Stimulated activated CD4-positive, alpha-beta T cell treated with anti-CD3 and anti-CD28 coated beads, Interleukin-1b, Interleukin-23, amount 100 ng/mL, for 4 hours (primary cell): ENCODE results near the gene SUGCT.

Source experiments
- DNase-seq, 2 donors: peaks; one replicate each; pipeline ENCODE4 v3.0.0-alpha.2; 2020; ENCODE audit warnings: low read depth in 2 of 2

SUGCT gene

DNA sequence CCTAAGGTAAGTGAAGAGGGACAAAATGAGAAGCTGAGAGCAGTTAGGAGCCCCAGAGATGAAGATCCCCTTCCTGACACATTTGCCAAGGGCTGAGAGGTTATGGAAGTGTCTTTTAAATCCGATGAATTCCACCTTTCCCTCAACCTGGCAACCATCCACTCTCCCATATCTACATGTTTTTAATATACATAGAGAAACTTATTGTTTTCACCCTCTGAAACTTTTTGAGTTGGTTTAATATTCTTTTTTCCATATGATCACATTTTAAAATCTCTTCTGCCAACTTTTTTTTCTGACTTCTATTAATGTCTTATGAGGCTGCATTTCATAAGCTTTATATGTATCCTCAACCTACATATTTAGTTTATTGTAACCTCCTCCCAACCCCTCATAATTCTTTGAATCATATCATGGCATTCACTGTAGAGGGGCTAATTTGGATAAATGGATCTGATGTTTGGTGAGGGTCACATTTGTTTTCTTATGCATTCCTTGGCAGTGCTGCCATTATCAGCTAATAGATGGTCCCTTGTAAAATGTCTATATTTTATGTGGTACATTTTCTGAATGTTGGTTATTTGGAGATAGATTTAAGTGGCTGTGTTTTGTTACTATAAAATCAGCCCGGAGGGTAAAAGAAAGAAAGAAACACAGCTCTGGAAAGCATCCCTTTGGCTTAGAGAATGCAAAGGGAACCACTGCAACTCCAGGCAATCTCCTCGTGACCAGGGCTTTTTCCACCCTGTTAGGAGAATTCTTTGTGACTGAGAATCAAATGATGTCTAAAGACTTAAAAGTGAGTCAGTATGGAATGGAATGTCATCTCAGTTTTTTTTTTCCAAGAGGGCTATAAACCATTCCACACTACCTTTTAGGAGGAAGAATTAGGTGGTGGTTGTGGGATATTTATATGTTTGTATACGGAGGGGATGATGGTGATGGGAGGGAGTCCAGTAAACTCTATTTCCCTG, 334.4 kb downstream of the SUGCT start:
- no peak for DNase-seq

DNA sequence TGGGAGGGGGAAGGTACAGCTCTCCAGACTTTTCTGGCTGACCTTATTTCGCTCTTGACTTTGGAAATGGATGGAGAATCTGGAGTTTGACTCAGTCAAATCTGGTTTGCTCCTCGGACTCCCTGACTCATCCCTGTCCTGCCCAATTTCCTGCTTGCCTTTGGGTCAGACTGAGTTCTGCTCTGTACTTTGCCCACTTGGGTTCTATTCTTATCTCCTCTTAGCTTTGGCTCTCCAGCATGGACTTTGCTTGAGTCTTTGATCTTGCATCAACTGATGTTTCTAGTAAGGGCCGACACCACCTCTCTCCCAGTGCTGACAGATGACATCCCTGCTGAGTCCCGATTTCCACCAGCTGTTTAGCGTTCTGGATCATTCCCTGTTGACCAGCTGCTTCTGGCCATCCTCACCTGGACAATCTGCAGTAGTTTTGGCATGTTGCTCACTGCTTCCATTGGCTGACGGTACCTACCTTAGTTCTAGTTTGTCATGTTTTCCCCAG, 335.3 kb downstream of the SUGCT start:
- DNase-seq = no peak

DNA sequence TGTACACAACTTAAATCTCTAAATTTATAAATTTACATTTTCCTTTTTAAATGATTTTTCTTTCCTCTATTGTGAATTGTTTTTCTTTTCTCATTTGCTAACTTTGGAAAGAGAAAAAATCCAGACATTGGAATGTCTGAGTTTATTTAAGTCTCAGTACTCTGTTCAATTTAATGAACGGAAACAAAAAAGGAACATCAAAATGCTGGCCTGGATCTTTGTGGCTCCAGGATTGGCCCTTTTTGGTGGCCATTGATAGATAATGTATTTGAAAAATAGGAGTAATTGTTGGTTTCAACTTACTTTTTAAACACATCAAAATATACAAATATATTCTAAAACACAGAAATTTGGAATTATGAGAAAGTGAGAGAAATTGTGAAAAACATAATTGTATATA, 336.0 kb downstream of the SUGCT start:
- DNase-seq = no peak

DNA sequence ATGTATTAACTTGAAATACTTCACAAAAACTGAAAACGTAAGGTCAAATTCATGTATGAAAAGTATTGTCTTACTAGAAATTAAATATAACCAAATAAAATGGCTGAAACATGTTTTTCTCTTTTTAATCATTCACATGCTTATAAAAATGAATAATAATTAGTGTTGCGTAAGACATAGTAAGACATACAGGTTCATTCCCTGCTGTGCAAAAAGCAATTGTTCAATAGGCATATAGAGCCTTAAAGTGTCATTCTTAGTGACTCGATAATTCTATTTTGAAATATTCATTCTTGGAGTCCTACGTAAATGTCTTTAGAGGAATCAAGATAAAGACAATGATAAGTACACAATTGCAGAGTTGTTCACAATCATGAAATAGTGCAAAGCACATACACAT, 337.1 kb downstream of the SUGCT start:
- DNase-seq = no peak

DNA sequence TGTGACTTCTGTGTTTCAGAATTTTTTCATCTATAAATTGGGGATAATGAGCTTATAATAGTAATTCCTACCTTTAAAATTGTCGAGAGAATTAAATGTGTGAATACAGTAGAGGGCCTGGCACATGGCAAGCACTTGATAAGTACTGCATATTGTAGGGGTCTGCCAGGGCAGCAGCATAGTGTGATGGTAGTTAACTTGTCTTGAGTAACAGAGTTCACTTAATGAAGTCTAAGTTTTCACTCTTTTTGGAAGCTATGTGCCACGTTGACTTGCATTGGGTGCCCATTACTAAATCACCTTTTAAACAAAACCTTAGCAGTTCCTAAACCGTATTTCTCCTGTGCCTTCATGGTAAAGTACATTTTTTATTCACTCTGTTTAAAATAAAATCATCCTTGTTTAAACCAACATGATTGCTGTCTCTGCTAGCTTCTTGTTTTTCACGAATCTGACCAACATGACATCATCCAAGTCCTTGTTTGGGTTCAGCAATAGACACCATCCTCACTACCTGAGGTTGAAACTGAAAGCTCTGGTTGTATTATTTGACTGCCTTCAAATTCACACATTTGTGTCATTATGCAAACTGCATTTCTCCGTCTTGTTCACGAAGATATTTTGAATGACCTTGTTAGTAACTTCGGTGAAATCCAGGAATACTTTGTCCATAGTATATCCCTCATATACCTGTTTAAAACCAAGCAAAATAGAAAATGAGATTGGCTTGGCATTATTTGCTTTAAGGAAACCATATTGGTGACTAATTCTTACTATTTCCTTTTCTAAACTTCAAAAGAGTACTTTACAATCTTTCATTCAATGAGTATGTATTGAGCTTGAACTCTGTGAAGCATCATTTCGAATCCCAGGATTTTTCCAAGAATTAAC, 340.2 kb downstream of the SUGCT start:
- DNase-seq = no peak

DNA sequence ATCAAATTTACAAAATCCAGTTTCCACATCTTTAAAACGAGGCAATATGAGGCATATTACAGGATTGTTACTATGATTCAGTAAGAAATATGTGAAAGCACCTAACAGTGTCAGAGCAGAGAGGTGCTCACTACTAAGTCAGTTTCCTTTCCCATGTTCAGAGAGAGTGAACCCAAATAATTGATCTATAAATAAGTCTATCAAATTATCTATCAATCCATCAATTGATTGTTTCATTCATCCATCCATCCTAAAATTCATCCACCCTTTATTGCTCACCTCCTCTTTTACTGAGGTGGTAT, 340.8 kb downstream of the SUGCT start:
- no peak for DNase-seq

DNA sequence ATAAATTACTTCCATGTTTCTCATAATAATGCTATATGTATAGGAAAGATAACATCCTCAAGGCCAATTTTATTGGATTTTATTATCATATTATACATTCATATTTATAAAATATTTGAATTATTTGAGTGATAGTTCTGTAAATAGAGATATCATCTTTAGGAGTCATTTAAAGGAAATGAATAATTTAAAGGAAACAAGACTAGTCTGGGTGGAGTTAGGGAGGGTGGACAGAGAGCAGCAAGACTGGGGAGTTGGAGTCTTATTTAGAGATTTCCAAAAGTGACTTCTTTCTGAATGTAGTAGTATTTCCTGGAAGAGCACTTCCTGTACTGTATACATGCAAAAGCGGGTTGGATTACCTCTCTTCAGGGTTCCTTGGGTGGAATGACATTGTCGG, 342.3 kb downstream of the SUGCT start:
- no peak for DNase-seq

DNA sequence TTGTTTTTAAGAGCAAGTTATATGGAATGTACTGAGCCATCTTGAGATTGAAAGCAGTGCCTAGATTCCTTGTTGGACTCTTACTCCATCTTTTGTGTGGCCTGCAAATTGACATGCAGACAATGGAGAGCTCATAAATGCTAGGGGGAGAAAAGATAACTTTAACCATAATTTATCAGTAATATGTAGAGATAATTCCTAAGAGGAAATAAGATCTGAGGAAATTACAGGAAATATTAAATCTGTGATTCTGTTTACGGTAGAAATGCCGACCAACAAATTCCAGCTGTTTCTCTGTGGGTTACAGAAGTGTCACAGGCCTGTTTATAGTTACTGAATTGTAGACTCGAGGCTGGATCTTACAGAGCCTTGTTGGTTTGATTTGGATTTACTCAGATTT, 348.0 kb downstream of the SUGCT start:
- no peak for DNase-seq

DNA sequence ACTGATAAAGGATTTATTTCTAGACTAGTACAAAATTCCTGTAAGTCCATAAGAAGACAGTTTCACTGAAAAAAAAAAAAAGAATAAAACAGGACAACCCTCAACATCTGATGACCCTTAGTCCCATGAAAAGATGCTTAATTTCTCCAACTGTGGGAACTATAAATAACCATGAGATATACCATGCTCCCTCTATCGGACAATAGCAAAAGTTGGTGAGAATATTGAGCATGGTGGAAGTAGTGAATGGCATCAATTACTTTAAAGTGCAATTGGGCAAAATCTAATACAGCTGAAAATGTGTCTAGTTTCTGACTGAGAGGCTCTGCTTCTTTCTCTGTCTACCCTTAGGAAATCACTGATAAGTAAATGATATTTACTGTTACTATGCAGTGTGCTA, 348.8 kb downstream of the SUGCT start:
- no peak for DNase-seq

DNA sequence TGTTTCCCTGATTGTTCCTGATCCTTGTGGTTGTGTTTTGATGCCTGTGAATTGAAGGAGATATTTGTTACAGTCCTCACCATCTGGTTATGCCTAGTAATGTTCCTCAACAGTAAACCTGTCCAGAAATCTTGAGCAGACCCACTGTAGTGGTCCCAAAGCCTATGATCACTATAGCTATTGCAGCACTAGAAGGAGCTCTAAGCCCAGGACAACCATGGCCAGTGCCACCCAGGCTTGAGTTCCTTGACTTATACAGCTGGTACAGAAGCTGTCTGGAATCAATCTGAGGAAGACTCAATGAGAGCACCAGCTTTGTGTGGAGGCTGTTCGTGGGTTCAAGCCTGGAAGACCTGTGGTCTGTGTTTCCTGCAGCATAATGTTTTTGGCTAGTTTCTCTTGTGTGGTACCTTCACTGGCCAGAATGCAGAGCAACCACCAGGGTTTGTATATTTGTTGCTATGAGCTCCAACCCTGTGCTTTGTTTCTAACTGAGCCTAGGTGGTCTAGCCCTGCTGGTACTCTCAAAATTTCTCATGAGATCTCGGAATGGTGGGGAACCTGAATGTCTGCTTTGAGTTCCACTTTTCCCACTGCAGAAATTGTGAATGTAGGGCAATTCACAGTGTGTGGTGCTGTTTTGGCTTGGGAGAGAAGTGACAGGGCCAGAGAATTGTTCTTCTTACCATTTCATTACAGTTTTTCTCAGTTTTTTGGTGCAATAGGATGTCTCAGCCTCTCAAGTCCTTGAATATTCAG, 355.2 kb downstream of the SUGCT start:
- no peak for DNase-seq

DNA sequence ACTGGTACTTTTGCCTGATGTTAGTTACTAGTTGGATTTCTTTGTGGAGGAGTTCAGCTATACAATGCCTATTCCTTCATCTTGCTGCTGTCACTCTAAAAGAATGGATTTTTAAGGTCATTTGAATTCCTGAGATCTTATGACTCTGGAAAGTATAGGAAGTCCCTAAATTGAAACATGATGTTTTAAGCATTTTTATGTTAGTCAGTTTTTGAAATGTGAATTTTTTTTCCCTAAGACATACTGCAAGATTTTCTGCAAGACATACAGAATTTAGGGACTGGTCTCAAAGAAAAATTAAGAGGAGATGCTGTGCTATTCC, 355.8 kb downstream of the SUGCT start:
- no peak for DNase-seq

DNA sequence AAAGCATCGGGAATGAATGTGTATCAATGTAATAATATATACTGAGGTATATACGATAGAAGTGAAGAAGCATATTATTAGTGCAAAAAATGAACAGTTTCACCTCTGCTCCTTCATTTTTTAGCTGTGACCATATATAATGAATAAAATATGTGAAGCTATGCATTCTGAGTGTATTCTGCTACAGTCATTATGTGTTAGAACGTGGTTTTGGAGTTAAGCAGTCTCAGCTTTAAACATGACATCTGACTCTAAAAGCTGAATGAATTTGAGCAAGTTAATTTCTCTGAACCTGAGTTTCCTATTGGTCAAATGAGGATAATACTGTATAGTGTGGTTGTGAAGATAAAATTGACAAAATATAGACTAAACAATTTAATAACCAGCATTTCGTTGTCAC, 358.1 kb downstream of the SUGCT start:
- DNase-seq = no peak

DNA sequence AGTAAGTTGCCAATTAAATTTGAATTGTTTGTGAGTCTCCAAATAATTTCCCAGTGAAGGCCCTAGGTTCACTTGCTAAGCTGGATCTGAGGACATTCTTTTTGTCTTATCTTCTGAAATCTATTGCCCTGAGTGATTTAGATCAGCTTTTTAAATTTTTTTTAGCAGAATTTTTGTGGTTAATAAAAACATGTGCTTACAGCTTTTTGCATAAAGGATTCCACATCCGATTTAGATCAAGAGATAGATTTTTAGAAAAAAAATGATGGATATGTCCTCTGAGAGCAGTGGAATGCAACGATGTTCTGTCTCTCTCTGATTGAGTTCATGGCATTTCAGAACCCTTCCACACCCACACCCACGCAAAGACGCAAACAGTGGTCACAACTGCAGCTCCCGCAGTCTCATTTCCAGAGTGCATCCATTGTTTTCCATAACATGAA, 358.8 kb downstream of the SUGCT start:
- DNase-seq = no peak

DNA sequence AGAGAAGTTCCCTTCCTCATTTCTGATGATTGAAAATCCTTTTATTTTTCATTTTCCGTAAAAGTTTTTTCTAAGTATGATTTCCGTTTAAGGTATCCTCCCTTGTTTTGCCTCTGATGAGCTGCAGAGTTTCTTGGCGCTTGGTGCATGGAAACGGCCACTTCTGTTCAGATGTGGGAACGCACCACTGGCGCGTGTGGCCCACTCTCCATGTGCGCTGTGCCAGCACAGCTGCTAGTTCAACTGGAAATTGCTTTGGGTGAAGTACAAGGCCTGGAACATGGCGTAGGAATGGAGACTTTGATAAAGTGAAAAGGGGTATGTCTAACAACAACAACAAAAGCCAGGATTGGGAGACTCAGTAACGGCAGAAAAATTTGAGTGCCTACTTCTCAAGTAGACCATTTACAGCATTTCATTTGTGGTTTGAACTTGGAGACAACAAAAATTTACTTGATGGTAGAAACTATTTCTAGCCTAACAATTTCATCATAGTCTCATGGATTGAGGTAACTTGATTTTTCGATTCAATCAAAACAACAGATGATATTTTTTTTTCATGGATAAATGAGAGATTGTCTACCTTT, 364.2 kb downstream of the SUGCT start:
- no peak for DNase-seq

DNA sequence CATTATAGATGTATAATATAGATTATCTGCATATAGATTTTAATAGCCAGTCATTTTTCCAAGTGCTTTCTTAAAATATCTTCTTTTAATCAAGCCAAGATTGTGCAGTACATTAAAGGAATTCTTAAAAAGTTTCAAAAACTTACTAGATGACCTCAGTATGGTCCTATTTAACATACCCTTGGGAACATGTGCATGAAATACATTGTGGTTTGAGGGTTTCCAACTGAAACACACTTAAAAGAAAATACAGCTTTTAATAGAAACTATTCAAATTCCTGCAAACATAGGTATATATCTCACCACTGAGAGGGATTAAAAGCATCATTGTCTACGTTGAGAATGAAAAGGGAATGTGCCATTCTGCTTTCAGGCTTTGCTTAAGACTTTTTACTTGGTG, 364.9 kb downstream of the SUGCT start:
- DNase-seq = no peak

DNA sequence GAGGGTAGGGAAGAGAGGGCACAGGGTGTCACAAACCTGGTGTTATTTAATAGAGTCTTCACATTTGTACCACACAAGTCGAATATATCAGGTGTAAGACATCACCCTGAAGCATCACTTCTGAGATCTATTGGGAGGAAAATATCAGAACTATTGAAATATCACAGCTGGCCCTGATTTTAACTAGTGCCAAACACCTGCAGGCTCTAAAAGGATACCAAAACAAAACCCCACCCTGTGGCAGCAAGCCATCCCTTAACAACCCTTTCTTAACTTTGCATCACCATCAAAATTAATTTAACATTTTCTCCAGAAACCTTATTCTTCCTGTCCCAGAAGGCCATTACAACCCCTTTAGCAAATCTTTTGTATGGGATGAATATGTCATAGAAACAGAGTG, 365.4 kb downstream of the SUGCT start:
- no peak for DNase-seq

DNA sequence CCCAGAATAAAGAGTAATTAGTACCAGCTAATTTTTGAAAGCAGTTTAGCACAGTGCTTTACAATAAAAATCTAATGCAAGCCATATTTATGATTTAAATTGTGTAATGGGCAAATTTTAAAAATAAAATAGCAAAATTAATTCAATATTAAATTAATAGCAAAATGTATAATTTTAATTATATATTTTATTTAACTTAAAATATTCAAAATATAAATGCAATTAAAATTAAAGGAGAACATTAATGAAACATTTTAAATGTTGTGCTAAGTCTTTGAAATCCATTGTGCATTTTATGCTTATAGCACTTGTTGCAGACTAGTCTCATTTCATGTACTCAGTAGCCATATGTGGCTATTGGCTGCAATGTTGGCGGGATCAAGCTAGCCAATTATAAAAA, 367.6 kb downstream of the SUGCT start:
- no peak for DNase-seq

DNA sequence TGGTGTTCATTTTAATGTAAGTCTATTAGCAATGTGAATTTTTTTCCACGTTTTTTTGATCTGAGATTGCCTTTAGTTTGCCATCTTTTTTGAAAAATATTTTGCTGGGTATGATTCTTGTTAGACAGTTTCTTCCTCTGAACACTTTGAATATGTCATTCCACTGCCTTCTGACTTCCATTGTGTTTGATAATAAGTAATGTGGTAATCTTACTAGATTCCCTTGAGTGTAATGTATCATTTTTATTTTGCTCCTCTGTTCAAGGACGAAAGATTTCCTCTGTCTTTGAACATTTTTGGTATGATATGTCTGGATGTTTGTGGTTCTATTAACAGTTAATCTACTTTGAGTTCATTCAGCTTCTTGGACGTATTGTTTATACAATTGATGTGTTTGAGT, 371.4 kb downstream of the SUGCT start:
- no peak for DNase-seq

DNA sequence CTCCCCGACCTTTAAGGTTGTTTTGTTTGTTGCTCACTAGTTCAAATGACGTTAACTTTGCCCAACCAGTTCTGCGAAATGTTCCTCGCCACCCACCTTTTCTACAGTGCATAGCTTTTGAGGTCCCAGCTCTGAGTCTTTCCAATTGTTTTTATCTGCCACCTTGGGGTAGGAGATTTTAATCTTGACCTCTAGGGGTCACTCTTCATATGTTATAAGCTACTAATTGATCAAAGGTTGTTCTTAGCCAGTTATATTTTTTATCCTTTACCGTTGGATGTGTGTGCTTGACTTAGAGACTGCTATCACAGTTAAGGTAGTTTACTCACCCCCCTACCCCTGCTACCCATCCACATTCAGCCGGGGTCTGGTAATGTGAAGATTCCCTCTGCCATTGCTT, 372.4 kb downstream of the SUGCT start:
- no peak for DNase-seq

DNA sequence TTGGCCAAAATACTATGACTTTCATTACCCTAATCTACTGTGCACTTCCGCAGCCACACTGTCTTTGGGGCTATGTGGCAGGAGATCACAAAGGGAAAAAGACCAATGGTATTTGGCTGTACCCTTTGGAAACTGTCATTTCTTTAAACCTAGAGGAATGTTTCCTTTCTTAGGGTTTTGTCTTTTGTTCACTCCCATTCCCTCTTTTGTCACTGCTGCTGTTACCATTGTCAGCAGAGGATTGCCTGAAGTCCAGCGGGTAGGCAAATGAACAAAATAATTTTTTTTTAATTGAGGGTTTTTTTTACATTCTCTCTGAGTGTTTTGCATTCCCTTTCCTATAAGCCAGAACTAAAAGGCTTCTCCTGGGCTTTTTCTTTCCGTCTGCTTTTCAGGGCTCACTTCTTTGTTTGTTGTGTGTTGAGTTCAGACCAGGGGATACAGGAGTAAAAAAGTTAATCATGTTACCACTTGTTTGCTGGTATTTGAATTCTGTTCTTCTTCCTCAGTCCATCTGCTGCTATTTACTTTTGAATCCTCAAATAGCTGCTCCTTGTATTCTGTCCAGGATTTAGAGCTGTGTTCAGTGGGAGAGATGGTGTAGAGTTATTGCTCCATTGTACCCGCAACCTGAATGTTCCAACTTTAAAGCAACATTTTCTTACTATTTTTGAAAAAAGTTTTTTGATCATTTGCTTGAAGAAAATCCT, 374.6 kb downstream of the SUGCT start:
- DNase-seq = no peak

DNA sequence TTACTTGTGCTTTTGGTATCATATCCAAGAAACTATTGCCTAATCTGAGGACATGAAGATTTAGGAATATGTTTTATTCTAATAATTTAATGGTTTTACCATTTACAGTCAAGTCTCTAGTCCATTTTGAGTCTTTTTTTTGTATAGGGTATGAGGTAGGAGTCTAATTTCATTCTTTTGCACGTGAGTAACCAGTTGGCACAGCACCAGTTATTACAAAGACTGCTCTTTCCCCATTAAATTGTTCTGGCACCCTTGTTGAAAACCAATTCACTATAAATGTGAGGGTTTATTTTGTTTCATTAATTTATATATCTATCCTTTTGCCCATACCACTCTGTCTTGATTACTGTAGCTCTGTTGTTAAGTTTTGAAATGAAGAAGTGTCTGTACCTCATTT, 381.6 kb downstream of the SUGCT start:
- no peak for DNase-seq
